ENCODE measurements around the gene PCDH8.
A peak's percentile ranks its signal among the peaks of the same experiment; 100 is the strongest.

PCDH8 gene

GRCh38 chr13:52879950-52880741 lies 31.7 kb upstream of the PCDH8 start:
- Histone ChIP-seq H3K27ac (ENCODE audit: low read length) (no peak overlapping the region), H3K36me3 (ENCODE audit: insufficient read depth, low read depth, low read length) (no peaks in the 10 kb centered on the region), H3K27me3 (ENCODE audit: insufficient read depth, low read length) (peaks cover 58% of the 10 kb centered on the region), H3K4me3 (ENCODE audit: low read length) (peak overlapping the region; percentile 54), H3K9me3 (ENCODE audit: insufficient read depth, low read depth, low read length) (peaks cover 8% of the 10 kb centered on the region; the same call in 1 of the 2 replicates), H3K9ac (ENCODE audit: low read depth, low read length) (0 out of 2 replicates have a peak overlapping the region, but pooled peaks have one; percentile 25), H3K4me1 (ENCODE audit: insufficient read depth, low read length) (peaks cover 46% of the 10 kb centered on the region)

GRCh38 chr13:52878831-52879230 lies 30.4 kb upstream of the PCDH8 start:
- Histone ChIP-seq H3K9me3 (ENCODE audit: insufficient read depth, low read depth, low read length) (peaks cover 18% of the 10 kb centered on the region; the same call in 1 of the 2 replicates), H3K9ac (ENCODE audit: low read depth, low read length) (no peak overlapping the region), H3K27ac (ENCODE audit: low read length) (no peak overlapping the region), H3K27me3 (ENCODE audit: insufficient read depth, low read length) (peaks cover 54% of the 10 kb centered on the region), H3K4me1 (ENCODE audit: insufficient read depth, low read length) (peaks cover 45% of the 10 kb centered on the region), H3K36me3 (ENCODE audit: insufficient read depth, low read depth, low read length) (no peaks in the 10 kb centered on the region), H3K4me3 (ENCODE audit: low read length) (no peak overlapping the region)

GRCh38 chr13:52870143-52870542 lies 21.7 kb upstream of the PCDH8 start:
- peaks cover 10% of the 10 kb centered on the region; the same call in 1 of the 2 replicates for H3K9me3 ChIP-seq (ENCODE audit: insufficient read depth, low read depth, low read length)
- H3K9ac ChIP-seq (ENCODE audit: low read depth, low read length): no peak overlapping the region
- no peak overlapping the region for H3K4me3 ChIP-seq (ENCODE audit: low read length)
- no peaks in the 10 kb centered on the region for H3K36me3 ChIP-seq (ENCODE audit: insufficient read depth, low read depth, low read length)
- no peak overlapping the region for H3K27ac ChIP-seq (ENCODE audit: low read length)
- H3K4me1 ChIP-seq (ENCODE audit: insufficient read depth, low read length): peaks cover 11% of the 10 kb centered on the region
- H3K27me3 ChIP-seq (ENCODE audit: insufficient read depth, low read length): peaks cover 24% of the 10 kb centered on the region; the same call in 1 of the 2 replicates

- no peak overlapping the region for H3K4me3 ChIP-seq (ENCODE audit: low read length)
- H3K9ac ChIP-seq (ENCODE audit: low read depth, low read length): no peak overlapping the region
- H3K4me1 ChIP-seq (ENCODE audit: insufficient read depth, low read length): peaks cover 11% of the 10 kb centered on the region
- H3K27ac ChIP-seq (ENCODE audit: low read length): no peak overlapping the region
- peaks cover 24% of the 10 kb centered on the region; the same call in 1 of the 2 replicates for H3K27me3 ChIP-seq (ENCODE audit: insufficient read depth, low read length)
- no peaks in the 10 kb centered on the region for H3K36me3 ChIP-seq (ENCODE audit: insufficient read depth, low read depth, low read length)
- peaks cover 5% of the 10 kb centered on the region; the same call in 1 of the 2 replicates for H3K9me3 ChIP-seq (ENCODE audit: insufficient read depth, low read depth, low read length)
These were observed 21.2 kb upstream of the PCDH8 start for GRCh38 chr13:52869621-52870020.

- no peaks in the 10 kb centered on the region for H3K36me3 ChIP-seq (ENCODE audit: insufficient read depth, low read depth, low read length)
- H3K9me3 ChIP-seq (ENCODE audit: insufficient read depth, low read depth, low read length): no peaks in the 10 kb centered on the region
- no peak overlapping the region for H3K9ac ChIP-seq (ENCODE audit: low read depth, low read length)
- no peak overlapping the region for H3K27ac ChIP-seq (ENCODE audit: low read length)
- peaks cover 11% of the 10 kb centered on the region for H3K4me1 ChIP-seq (ENCODE audit: insufficient read depth, low read length)
- H3K4me3 ChIP-seq (ENCODE audit: low read length): no peak overlapping the region
- H3K27me3 ChIP-seq (ENCODE audit: insufficient read depth, low read length): peaks cover 24% of the 10 kb centered on the region; the same call in 1 of the 2 replicates
These were observed 20.6 kb upstream of the PCDH8 start for GRCh38 chr13:52869050-52869449.

- H3K4me3 ChIP-seq (ENCODE audit: low read length): no peak overlapping the region
- H3K27ac ChIP-seq (ENCODE audit: low read length): no peak overlapping the region
- peaks cover 11% of the 10 kb centered on the region for H3K4me1 ChIP-seq (ENCODE audit: insufficient read depth, low read length)
- H3K9me3 ChIP-seq (ENCODE audit: insufficient read depth, low read depth, low read length): no peaks in the 10 kb centered on the region
- no peaks in the 10 kb centered on the region for H3K36me3 ChIP-seq (ENCODE audit: insufficient read depth, low read depth, low read length)
- H3K27me3 ChIP-seq (ENCODE audit: insufficient read depth, low read length): peaks cover 24% of the 10 kb centered on the region; the same call in 1 of the 2 replicates
- H3K9ac ChIP-seq (ENCODE audit: low read depth, low read length): no peak overlapping the region
These were observed 19.8 kb upstream of the PCDH8 start for GRCh38 chr13:52868190-52868589.

- H3K36me3 ChIP-seq (ENCODE audit: insufficient read depth, low read depth, low read length): no peaks in the 10 kb centered on the region
- no peak overlapping the region for H3K27ac ChIP-seq (ENCODE audit: low read length)
- peaks cover 11% of the 10 kb centered on the region; the same call in 1 of the 2 replicates for H3K27me3 ChIP-seq (ENCODE audit: insufficient read depth, low read length)
- peaks cover 13% of the 10 kb centered on the region for H3K4me1 ChIP-seq (ENCODE audit: insufficient read depth, low read length)
- H3K4me3 ChIP-seq (ENCODE audit: low read length): no peak overlapping the region
- no peak overlapping the region for H3K9ac ChIP-seq (ENCODE audit: low read depth, low read length)
- H3K9me3 ChIP-seq (ENCODE audit: insufficient read depth, low read depth, low read length): no peaks in the 10 kb centered on the region
These were observed 16.5 kb upstream of the PCDH8 start for GRCh38 chr13:52864941-52865340.

GRCh38 chr13:52862358-52863206 lies 14.1 kb upstream of the PCDH8 start:
- H3K27ac ChIP-seq (ENCODE audit: low read length): no peak overlapping the region
- H3K9me3 ChIP-seq (ENCODE audit: insufficient read depth, low read depth, low read length): no peaks in the 10 kb centered on the region

GRCh38 chr13:52852444-52852843 lies 4.0 kb upstream of the PCDH8 start:
- Histone ChIP-seq H3K27ac (ENCODE audit: low read length) (peak overlapping the region; percentile 89), H3K4me3 (ENCODE audit: low read length) (peak overlapping the region; percentile 90), H3K36me3 (ENCODE audit: insufficient read depth, low read depth, low read length) (no peaks in the 10 kb centered on the region), H3K27me3 (ENCODE audit: insufficient read depth, low read length) (peaks cover 50% of the 10 kb centered on the region), H3K4me1 (ENCODE audit: insufficient read depth, low read length) (peaks cover 21% of the 10 kb centered on the region; the same call in 1 of the 2 replicates), H3K9ac (ENCODE audit: low read depth, low read length) (peak overlapping the region; percentile 90; the same call in 1 of the 2 replicates), H3K9me3 (ENCODE audit: insufficient read depth, low read depth, low read length) (no peaks in the 10 kb centered on the region)

More at GRCh38 chr13:52862358-52863206, 14.1 kb upstream of the PCDH8 start:
- Histone ChIP-seq H3K27me3 (ENCODE audit: insufficient read depth, low read length) (no peaks in the 10 kb centered on the region), H3K4me3 (ENCODE audit: low read length) (no peak overlapping the region), H3K9ac (ENCODE audit: low read depth, low read length) (no peak overlapping the region), H3K36me3 (ENCODE audit: insufficient read depth, low read depth, low read length) (no peaks in the 10 kb centered on the region), H3K4me1 (ENCODE audit: insufficient read depth, low read length) (peaks cover 8% of the 10 kb centered on the region)

GRCh38 chr13:52851137-52851962 lies 2.9 kb upstream of the PCDH8 start:
- Histone ChIP-seq H3K4me3 (ENCODE audit: low read length) (peak overlapping the region; percentile 90), H3K27me3 (ENCODE audit: insufficient read depth, low read length) (peaks cover 61% of the 10 kb centered on the region), H3K9ac (ENCODE audit: low read depth, low read length) (peak overlapping the region; percentile 90), H3K9me3 (ENCODE audit: insufficient read depth, low read depth, low read length) (no peaks in the 10 kb centered on the region), H3K36me3 (ENCODE audit: insufficient read depth, low read depth, low read length) (no peaks in the 10 kb centered on the region), H3K4me1 (ENCODE audit: insufficient read depth, low read length) (peaks cover 21% of the 10 kb centered on the region; the same call in 1 of the 2 replicates), H3K27ac (ENCODE audit: low read length) (peak overlapping the region; percentile 89)
